Measurements from ENCODE around the gene XRCC1.
A peak's percentile ranks its signal among the peaks of the same experiment; 100 is the strongest.
"Not testable (repeated sequence)": the region's sequence is repeated elsewhere in the genome, so short reads cannot be mapped to it uniquely, and the experiment has no call there.

Gene XRCC1

DNA sequence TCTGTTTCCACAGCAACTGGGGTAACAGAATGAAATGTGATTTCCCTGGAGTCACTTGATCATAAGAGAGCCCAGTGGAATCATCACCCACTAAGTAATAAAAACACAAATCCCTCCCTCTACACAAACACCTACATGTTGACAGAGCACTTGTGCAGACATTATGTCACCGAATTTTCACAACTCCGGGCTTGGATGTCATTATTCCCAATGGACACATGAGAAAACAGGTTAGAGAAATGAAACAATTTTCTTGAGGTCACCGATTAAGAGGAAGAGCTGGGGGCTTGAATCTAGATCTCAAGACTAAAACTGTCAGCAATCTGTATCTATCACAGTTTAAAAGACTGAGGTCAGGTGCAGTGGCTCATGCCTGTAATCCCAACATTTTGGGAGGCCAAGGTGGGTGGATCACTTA is 3.1 kb downstream of the XRCC1 start:
- DNase-seq: no peak

DNA sequence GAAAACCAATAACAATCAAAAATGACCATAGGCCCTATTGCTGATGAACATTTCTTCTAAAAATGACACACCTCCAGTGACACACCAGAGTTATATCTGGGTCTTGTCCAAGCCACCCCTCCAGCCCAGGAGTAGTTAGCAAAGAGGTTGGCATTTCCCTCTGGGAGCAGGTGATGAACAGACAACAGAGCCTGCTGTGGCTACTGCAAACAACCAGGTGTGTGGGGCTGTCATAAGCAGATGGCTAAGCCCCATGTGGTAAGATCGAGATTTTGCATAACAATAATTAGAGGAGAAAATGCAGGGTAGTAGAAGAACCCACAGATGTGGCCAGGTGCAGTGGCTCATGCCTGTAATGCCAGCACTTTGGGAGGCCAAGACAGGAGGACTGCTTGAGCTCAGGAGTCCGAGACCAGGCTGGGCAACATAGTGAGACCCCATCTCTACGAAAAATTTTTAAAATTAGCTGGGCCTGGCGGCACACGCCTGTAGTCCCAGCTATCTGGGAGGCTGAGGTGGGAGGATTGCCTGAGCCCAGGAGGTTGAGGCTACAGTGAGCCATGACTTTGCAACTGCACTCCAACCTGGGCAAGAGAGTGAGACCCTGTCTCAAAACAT is 5.0 kb downstream of the XRCC1 start:
- DNase-seq: no peak

GRCh38 chr19:43569657-43570056 is 5.7 kb downstream of the XRCC1 start:
- no peak for DNase-seq

GRCh38 chr19:43564800-43565199 is 10.5 kb downstream of the XRCC1 start:
- DNase-seq: no peak

DNA sequence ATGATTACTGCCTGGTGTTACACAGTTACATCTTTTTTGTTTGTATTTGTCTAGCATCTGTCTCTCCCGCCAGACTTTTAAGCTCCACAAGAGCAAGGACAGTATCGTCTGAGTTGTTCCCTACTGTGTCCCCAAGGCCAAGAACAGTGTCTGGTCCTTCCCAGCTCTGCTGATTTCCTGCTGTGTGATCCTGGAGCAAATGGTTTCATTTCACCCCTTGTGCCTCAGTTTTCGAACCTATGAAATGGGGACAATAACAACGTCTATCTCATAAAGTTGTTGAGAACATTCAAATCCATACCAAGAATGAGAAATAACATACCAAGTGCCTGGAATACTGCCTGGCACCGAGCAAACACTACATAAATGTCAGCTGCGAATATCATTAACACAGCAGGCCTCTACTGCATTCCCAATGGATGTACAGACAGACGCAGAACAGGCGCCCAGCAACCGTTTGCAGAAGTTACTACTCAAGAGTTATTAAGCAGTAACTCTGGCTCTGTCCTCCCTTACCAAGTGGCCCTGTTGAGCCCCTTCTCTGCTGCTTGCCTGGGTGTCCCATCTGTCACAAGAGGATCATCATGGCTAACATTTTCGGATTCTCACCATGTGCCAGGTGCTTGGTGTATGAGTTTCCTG is 11.4 kb downstream of the XRCC1 start:
- no peak for DNase-seq

DNA sequence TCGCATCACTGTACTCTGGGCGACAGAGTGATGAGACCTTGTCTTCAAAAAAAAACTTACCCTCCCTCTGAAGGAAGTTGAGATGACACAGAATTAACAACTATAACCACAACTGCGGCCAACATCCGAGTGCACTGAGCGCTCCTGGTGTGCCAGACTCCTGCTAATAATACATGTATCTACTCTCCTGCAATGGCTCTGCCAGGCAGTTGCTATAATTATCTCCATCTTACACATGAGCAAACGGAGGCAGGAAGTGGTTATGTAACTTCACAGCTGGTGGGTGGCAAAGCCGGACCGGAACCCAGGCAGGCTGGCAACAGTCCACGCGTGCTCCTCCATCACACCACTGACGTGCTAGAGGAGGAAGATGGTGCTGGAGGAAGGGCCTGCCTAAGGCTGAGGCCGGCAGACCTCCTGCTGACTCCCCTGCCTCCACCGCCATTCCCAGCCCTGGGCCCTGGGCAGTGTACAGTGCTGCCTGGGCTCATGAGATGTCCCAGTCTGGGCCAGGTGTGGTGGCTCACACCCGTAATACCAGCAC is 12.6 kb downstream of the XRCC1 start:
- peak; percentile 71 for DNase-seq

DNA sequence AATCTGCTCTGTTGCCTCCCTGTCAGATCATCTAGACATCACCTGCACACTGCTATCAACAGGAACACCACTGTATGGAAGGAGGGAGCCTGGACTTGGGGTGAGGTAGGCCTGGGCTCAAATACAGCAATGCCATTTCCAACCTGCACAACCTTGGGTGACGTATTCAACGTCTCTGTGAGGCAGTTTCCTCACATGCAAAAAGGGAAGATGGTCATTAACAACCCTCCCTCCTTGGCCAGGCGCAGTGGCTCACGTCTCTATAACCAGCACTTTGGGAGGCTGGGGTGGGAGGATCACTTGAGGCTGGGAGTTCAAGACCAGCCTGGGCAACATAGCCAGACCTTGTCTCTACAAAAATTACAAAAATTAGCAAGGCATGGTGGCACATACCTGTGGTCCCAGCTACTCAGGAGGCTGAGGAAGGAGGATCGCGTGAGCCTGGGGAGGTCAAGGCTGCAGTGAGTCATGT is 13.1 kb downstream of the XRCC1 start:
- DNase-seq: no peak

DNA sequence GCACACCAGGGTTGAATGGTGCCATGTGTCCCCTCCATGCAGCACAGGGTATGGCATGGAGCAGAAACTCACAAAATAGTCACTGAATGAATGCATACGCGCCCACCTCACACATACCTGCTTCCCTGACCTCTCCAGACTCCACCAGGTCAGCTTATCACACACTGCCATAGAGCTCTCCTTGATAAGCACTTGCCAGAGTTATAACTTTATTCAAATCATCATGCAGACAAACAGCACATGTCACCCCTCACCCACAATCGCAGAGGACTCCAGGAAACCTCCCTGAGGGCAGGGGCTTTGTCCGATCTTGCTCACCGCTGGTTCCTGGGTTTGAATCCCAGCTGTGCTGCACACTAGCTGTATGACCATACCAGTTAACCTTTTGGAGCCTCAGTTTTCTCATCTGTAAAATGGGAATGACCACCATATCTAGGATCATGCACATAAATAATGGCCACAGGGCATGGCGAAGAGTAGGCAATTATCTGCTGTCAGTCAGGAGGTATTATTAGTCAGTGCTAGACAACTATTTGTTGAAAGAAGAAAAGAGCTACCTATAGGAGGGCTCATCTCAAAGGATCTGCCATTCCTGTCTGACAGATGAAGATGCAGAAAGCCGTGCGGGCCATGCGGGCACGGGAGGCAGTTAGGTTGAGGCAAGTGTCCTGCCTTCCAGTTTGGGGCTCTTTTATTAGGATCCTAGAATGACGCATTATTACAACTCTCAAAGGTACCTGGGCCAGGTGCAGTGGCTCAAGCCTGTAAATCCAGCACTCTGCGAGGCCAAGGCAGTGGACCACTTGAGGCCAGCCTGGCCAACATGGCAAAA is 14.0 kb downstream of the XRCC1 start:
- no peak for DNase-seq

GRCh38 chr19:43560687-43561086 is 14.6 kb downstream of the XRCC1 start:
- DNase-seq: no peak

DNA sequence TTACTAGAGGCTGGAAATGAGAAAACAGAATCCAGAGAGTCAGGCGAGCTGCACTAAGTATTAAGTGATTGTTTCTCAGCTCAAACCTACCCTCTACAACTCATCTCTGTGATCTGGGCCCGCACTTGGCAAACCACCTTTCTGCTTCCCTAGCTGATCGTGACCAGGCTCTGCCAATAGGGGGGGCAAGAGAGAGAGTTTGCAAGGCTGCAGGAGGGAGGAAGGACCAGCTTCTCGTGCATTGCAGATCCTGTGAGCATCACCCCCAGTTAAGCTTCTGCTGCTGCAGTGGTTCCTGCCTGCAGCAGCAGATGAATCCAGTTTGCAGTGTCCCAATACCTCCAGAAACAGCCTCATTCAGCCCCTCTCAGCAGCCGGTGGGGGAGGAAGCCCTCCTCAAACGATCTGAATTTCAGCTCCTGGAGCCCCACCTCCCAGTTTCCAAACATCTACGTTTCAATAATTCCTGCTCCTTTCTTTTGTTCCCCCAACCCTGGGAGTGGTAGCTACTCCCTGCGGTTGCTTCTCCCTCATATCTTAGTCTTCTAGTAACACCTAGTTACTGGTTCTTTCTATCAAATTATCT is 20.0 kb downstream of the XRCC1 start:
- peak; percentile 90 for DNase-seq

DNA sequence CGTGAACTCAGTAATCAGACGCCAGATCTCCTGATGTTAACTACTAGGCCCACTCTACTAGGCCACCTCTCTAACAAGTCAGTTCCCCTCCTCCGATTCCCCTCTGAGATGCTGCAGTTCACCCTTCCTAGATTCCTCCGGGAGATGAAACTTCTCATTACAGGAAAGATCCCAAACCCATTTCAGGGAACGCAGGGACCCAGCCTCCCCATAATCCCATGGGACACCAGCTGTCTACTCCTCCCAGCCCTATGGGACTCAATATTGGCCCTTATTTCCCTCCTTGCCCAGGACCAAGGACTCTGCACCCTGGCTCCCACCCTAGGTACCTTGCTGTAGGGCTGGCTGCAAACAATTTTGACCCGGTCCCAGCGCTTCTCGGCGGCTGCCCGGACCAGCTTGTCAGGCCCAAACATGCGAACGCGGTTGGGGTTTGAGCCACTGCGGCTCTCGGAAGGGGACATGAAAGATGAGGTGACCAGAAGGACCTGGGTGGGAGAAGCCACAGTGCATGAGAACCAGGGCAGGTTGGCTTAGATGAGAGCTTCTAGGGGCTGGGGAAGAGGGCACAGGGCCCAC is 20.9 kb downstream of the XRCC1 start:
- DNase-seq: no peak

DNA sequence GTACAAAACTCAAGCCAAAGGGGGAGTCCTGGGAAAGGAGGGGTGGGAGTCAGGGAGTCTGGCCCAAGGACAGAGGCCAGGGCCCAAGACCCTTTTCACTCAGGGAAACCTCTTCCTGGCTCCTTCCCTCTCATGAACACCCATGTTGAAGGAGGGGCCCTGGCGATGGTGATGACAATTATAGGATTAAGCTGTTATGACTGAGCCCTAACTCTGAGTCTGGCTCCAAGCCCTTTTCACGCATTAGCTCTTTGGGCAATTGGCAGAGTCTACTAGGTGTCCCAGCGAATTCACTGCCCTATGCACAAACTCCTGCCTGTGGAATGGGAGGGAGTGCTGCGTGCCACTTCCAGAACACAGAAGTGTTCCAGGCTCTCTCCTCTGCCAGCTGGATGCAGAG is 21.7 kb downstream of the XRCC1 start:
- DNase-seq: no peak

- no peak for DNase-seq
Observed at GRCh38 chr19:43552616-43553015, 22.7 kb downstream of the XRCC1 start.

DNA sequence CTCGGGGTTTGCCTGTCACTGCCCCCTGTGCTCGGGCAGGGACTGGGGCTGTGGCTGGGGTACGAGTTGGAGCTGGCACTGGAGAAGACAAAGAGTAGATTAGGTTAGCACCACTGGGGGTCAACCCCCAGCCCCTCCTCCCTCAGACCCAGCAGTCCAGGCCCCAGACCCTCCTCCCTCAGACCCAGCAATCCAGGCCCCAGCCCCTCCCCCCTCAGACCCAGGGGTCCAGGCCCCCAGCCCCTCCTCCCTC is 23.2 kb downstream of the XRCC1 start:
- no peak for DNase-seq

- no peak for DNase-seq
Observed at GRCh38 chr19:43551399-43552197, 23.7 kb downstream of the XRCC1 start.

- DNase-seq: no peak
Observed at GRCh38 chr19:43548706-43549105, 26.6 kb downstream of the XRCC1 start.

GRCh38 chr19:43547926-43548325 is 27.4 kb downstream of the XRCC1 start:
- DNase-seq: not testable (repeated sequence)

DNA sequence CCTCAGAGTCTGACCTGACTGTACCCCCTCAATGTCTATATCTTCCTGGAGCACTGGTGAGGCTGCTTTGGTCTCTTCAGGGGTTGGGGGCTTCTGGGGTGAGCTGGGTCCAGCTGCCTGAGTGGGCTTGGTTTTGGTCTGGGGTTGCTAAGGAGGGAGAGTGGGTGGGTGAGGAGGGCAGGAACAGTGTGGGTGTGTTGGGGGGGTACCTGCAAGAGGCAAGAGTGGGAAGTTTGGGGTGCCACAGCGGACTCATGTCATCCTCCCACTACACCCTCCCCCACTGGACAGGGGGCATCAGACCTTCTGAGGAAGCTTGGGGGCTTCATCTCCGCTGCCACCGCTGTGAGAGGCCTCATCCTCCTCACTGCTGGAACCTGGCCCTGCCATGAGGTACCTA is 28.7 kb downstream of the XRCC1 start:
- DNase-seq: no peak

DNA sequence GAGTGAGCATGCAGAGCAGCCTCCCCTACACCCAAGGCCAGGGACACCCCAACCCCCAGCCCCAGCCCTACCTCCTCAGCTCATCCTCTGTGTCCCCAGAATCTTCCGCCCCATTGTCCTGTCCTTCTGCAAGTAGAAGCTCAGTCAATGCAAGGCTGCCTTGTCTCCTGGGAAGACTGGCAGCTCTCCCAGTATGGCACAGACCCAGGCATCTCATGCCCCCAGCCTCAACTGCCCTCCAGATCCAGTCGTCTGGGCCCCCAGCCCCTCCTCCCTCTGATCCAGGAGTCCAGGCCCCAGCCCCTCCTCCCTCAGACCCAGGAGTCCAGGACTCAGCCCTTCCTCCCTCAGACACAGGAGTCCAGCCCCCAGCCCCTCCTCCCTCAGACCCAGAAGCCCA is 29.3 kb downstream of the XRCC1 start:
- DNase-seq: no peak

DNA sequence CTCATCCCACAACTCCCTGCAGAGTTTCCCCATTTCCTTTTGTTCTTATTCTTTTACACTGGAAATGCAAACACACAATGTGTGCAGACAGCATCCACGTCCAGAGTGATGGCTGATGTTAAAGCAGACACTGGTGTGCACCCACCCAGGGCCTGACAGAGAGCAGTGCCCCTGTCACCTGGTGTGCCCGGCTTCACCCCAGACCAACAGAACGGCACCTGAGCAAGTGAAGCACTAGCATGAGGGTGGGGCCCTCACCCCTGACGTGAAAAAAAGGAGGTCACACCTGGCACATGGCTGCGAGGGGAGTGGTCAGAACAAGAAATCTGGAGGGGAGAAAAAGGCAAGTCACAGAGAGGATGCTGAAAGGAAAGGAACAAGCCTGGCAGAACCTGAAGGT is 30.1 kb downstream of the XRCC1 start:
- no peak for DNase-seq

DNA sequence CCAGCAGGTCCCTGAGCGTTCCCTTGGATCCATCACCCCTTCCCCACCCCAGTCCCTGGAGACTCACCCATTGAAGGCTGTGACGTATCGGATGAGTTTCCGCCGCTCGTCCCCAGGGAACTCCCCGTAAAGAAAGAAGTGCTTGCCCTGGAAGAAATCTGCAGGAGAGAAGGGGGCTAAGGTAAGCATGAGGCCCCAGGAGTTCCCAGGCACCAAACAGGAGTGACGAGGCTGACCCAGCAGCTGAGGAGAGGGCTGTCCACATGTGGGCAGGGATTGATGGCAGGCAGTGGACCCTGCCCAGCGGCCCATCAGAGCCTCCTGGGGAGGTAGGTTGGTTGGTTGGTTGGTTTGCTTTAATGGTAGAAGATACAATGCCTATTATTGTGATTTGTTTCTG is 31.2 kb downstream of the XRCC1 start:
- no peak for DNase-seq

DNA sequence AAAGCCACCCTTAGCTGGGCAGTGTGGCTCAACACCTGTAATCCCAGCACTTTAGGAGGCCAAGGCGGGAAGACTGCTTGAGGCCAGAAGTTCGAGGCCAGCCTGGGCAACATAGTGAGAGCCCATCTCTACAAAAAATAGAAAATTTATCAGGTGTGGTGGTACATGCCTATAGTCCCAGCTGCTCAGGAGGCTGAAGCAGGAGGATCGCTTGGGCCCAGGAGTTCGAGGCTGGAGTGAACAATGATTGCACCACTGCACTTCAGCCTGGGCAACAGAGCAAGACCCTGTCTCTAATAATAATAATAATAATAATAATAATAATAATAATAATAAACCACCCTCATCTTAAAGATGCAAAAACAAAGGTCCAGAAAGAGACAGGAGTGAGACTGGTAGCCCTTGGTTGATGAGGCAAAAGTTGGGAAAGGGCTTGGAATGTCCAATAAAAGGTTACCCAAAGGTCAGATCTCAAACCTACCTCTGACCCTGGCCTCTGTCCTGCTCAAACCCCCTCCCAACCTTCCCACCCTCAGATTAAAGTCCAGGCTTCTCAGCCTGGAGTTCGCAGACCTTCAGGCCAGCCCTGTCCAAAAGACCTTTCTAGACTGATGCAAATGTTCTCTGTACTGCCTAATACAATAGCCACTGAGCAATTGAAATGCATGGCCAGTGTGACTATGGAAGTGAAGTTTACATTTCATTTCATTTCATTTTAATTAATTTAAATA is 33.2 kb downstream of the XRCC1 start:
- no peak for DNase-seq
